NT2/D1 (cell line): ENCODE results near the gene FGG.

Experiments
- DNase-seq: peaks from one replicate; pipeline ENCODE4 v3.0.0-alpha.2; 2011; ENCODE audit warnings: low read depth, low spot score
- H3K27me3 ChIP-seq: 2 replicates; pipeline ENCODE4 v1.6.0; 2011; ENCODE audit warnings: mild to moderate bottlenecking; ENCODE audit not compliant: insufficient read length, insufficient read depth
- H3K36me3 ChIP-seq: 2 replicates; pipeline ENCODE4 v1.6.1; 2011; ENCODE audit warnings: mild to moderate bottlenecking, low read length, mixed read lengths; ENCODE audit not compliant: insufficient read depth, insufficient read length
- H3K4me1 ChIP-seq: 2 replicates; pipeline ENCODE4 v1.5.1; 2011; ENCODE audit not compliant: insufficient read depth, insufficient read length
- H3K4me3 ChIP-seq: 2 replicates; pipeline ENCODE4 v1.5.1; 2011; ENCODE audit warnings: low read depth; ENCODE audit not compliant: insufficient read length
- H3K9ac ChIP-seq: 2 replicates; pipeline ENCODE4 v1.6.0; 2011; ENCODE audit warnings: low read depth; ENCODE audit not compliant: insufficient read length
- H3K9me3 ChIP-seq: 2 replicates; pipeline ENCODE4 v1.5.1; 2011; ENCODE audit warnings: mild to moderate bottlenecking, low read length; ENCODE audit not compliant: insufficient read depth
- SUZ12 ChIP-seq: IDR thresholded peaks from 2 replicates; pipeline ENCODE4 v1.6.1; 2011; ENCODE audit not compliant: insufficient read length, insufficient read depth; ENCODE audit errors: extremely low read depth
- YY1 ChIP-seq: IDR thresholded peaks from 2 replicates; pipeline ENCODE4 v1.6.1; 2011; ENCODE audit not compliant: insufficient read length, insufficient read depth
- ZNF274 ChIP-seq: IDR thresholded peaks from 2 replicates; pipeline ENCODE4 v1.6.1; 2011; ENCODE audit warnings: mild to moderate bottlenecking, low read depth, low read length

FGG gene

DNA sequence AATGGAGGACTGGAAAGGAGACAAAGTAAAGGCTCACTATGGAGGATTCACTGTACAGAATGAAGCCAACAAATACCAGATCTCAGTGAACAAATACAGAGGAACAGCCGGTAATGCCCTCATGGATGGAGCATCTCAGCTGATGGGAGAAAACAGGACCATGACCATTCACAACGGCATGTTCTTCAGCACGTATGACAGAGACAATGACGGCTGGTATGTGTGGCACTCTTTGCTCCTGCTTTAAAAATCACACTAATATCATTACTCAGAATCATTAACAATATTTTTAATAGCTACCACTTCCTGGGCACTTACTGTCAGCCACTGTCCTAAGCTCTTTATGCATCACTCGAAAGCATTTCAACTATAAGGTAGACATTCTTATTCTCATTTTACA is 42.9 kb downstream of the FGG start:
- Histone ChIP-seq H3K27me3 (no peaks in the 10 kb centered on the region), H3K4me1 (no peaks in the 10 kb centered on the region), H3K4me3 (no peak overlapping the region), H3K9me3 (no peaks in the 10 kb centered on the region), H3K36me3 (no peaks in the 10 kb centered on the region), H3K9ac (no peak overlapping the region)
- TF ChIP-seq YY1, result no peak
- TF ChIP-seq SUZ12, result no peak
- TF ChIP-seq ZNF274, result no peak
- DNase-seq, result no peak

DNA sequence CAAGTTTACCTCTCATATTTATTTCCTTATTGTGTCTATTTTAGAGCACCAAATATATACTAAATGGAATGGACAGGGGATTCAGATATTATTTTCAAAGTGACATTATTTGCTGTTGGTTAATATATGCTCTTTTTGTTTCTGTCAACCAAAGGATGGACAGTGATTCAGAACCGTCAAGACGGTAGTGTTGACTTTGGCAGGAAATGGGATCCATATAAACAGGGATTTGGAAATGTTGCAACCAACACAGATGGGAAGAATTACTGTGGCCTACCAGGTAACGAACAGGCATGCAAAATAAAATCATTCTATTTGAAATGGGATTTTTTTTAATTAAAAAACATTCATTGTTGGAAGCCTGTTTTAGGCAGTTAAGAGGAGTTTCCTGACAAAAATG is 43.4 kb downstream of the FGG start:
- H3K27me3 ChIP-seq, result no peaks in the 10 kb centered on the region
- H3K9me3 ChIP-seq, result no peaks in the 10 kb centered on the region
- H3K4me3 ChIP-seq, result no peak overlapping the region
- no peak overlapping the region for H3K9ac ChIP-seq
- no peak for TF ChIP-seq SUZ12
- no peak for TF ChIP-seq YY1
- TF ChIP-seq ZNF274, result no peak
- H3K4me1 ChIP-seq, result no peaks in the 10 kb centered on the region
- no peaks in the 10 kb centered on the region for H3K36me3 ChIP-seq
- no peak for DNase-seq

DNA sequence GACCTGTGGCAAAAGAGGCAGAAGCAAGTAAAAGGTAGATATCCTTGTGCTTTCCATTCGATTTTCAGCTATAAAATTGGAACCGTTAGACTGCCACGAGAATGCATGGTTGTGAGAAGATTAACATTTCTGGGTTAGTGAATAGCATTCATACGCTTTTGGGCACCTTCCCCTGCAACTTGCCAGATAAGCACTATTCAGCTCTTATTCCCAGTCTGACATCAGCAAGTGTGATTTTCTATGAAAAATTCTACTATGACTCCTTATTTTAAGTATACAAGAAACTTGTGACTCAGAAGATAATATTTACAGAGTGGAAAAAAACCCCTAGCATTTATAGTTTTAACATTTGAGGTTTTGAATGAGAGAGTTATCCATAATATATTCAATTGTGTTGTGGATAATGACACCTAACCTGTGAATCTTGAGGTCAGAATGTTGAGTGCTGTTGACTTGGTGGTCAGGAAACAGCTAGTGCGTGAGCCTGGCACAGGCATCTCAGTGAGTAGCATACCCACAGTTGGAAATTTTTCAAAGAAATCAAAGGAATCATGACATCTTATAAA is 45.7 kb downstream of the FGG start:
- TF ChIP-seq ZNF274 (no peak), SUZ12 (no peak), YY1 (no peak)
- no peak overlapping the region for H3K9ac ChIP-seq

DNA sequence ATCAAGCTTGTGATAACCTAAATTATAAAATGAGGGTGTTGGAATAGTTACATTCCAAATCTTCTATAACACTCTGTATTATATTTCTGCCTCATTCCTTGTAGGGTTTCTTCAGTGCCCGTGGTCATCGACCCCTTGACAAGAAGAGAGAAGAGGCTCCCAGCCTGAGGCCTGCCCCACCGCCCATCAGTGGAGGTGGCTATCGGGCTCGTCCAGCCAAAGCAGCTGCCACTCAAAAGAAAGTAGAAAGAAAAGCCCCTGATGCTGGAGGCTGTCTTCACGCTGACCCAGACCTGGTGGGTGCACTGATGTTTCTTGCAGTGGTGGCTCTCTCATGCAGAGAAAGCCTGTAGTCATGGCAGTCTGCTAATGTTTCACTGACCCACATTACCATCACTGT is 46.8 kb downstream of the FGG start:
- Histone ChIP-seq H3K9me3 (no peaks in the 10 kb centered on the region), H3K9ac (no peak overlapping the region), H3K4me1 (no peaks in the 10 kb centered on the region), H3K36me3 (no peaks in the 10 kb centered on the region), H3K27me3 (no peaks in the 10 kb centered on the region), H3K4me3 (no peak overlapping the region)
- TF ChIP-seq SUZ12 (no peak), ZNF274 (no peak), YY1 (no peak)
- DNase-seq, result no peak

More for the DNA sequence above, 45.7 kb downstream of the FGG start:
- Histone ChIP-seq H3K4me3 (no peak overlapping the region), H3K4me1 (no peaks in the 10 kb centered on the region), H3K9me3 (no peaks in the 10 kb centered on the region), H3K36me3 (no peaks in the 10 kb centered on the region), H3K27me3 (no peaks in the 10 kb centered on the region)
- no peak for DNase-seq

DNA sequence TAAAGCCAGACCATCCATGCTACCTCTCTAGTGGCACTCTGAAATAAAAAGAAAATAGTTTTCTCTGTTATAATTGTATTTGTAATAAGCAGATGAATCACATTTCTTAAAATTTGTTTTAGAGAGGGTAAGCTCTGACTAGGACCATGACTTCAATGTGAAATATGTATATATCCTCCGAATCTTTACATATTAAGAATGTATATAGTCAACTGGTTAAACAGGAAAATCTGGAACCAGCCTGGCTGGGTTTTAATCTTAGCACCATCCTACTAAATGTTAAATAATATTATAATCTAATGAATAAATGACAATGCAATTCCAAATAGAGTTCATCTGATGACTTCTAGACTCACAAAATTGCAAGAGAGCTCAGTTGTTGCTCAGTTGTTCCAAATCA is 48.1 kb downstream of the FGG start:
- Histone ChIP-seq H3K27me3 (no peaks in the 10 kb centered on the region), H3K4me3 (no peak overlapping the region), H3K9ac (no peak overlapping the region), H3K9me3 (no peaks in the 10 kb centered on the region), H3K4me1 (no peaks in the 10 kb centered on the region), H3K36me3 (no peaks in the 10 kb centered on the region)
- DNase-seq, result no peak
- TF ChIP-seq ZNF274 (no peak), YY1 (no peak), SUZ12 (no peak)

DNA sequence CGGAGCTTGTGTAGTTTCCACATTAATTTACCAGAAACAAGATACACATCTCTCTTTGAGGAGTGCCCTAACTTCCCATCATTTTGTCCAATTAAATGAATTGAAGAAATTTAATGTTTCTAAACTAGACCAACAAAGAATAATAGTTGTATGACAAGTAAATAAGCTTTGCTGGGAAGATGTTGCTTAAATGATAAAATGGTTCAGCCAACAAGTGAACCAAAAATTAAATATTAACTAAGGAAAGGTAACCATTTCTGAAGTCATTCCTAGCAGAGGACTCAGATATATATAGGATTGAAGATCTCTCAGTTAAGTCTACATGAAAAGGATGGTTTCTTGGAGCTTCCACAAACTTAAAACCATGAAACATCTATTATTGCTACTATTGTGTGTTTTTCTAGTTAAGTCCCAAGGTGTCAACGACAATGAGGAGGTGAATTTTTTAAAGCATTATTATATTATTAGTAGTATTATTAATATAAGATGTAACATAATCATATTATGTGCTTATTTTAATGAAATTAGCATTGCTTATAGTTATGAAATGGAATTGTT is 49.7 kb downstream of the FGG start, which contains the start of gene FGB:
Gene FGB, plus strand, starts transcription at position 315 of the 558 bp plus-strand sequence. Its CDS starts 8 bp downstream, at position 323.
- H3K9me3 ChIP-seq, result no peaks in the 10 kb centered on the region
- H3K9ac ChIP-seq, result no peak within 1 kb of the TSS
- no peaks in the 10 kb centered on the region for H3K36me3 ChIP-seq
- no peak for TF ChIP-seq SUZ12
- no peak for TF ChIP-seq YY1
- TF ChIP-seq ZNF274, result no peak
- no peaks in the 10 kb centered on the region for H3K4me1 ChIP-seq
- no peak within 1 kb of the TSS for H3K4me3 ChIP-seq
- H3K27me3 ChIP-seq, result no peaks in the 10 kb centered on the region
- DNase-seq, result no peak

DNA sequence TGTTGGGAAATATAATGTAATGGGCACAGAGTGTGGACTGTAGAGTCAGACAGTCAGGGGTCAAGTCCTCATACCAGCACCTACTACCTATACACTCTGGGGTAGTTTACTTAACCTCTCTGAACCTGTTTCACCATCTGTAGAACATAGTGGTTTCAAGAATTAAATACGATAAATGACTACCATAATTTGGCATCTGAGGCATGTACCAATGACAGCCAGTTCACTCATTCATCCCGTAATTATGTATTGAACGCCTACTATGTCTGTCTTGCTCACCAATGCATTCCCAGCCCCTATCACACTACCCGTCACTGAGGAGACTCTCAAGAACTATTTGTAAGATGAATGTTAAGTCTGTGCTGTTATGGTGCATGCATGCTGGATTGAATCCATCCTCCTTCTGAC is 51.6 kb downstream of the FGG start:
- TF ChIP-seq YY1 (no peak), ZNF274 (no peak), SUZ12 (no peak)
- Histone ChIP-seq H3K4me3 (no peak overlapping the region), H3K9ac (no peak overlapping the region), H3K9me3 (no peaks in the 10 kb centered on the region), H3K27me3 (no peaks in the 10 kb centered on the region), H3K36me3 (no peaks in the 10 kb centered on the region), H3K4me1 (no peaks in the 10 kb centered on the region)
- no peak for DNase-seq

DNA sequence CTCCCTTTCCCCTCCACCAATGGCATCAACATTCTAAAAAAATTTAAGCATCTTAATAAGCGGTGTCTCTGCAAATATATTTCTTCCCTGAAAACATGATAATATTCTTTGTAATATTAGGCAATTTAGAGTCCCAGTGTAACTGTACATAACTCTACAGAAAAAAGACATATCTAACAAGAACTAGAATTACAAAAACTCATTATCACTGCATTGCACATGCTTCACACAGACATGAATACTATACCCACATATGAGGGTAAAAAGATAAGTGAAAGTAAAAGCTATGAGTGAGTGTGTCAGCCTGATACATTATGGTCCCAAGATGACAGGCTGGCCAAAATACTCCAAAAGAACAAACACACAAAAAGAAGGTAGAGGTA is 52.0 kb downstream of the FGG start:
- H3K4me3 ChIP-seq, result no peak overlapping the region
- TF ChIP-seq YY1, result no peak
- TF ChIP-seq SUZ12, result no peak
- TF ChIP-seq ZNF274, result no peak
- H3K36me3 ChIP-seq, result no peaks in the 10 kb centered on the region
- no peaks in the 10 kb centered on the region for H3K9me3 ChIP-seq
- no peak overlapping the region for H3K9ac ChIP-seq
- no peak for DNase-seq
- H3K27me3 ChIP-seq, result no peaks in the 10 kb centered on the region
- no peaks in the 10 kb centered on the region for H3K4me1 ChIP-seq
